SK-N-SH treated with all-trans-retinoic acid at 6 μM for 48 hours (cell line): ENCODE measurements around the gene KRT38.

ENCODE experiments used
- CREB5 ChIP-seq: fragments of 250-450 bp; sonication (Bioruptor Pico); IDR thresholded peaks from 2 replicates; pipeline ENCODE4 v1.5.1; 2020; ENCODE audit warnings: low read depth, mild to moderate bottlenecking, moderate library complexity
- CSDC2 ChIP-seq: fragments of 250-450 bp; sonication (Bioruptor Pico); IDR thresholded peaks from 2 replicates; pipeline ENCODE4 v1.5.0; 2020; ENCODE audit warnings: mild to moderate bottlenecking, moderate library complexity
- ESRRG ChIP-seq: fragments of 250-450 bp; sonication (Bioruptor Pico); IDR thresholded peaks from 2 replicates; pipeline ENCODE4 v1.6.1; 2021; ENCODE audit warnings: mild to moderate bottlenecking
- PATZ1 ChIP-seq: fragments of 250-450 bp; sonication (Bioruptor Pico); IDR thresholded peaks from 2 replicates; pipeline ENCODE4 v1.8.0; 2020; ENCODE audit warnings: mild to moderate bottlenecking, moderate library complexity, borderline replicate concordance
- POU6F1 ChIP-seq: fragments of 250-450 bp; sonication (Bioruptor Pico); IDR thresholded peaks from 2 replicates; pipeline ENCODE4 v1.8.0; 2021; ENCODE audit warnings: low read depth, mild to moderate bottlenecking, moderate library complexity, borderline replicate concordance
- TCF4 ChIP-seq: fragments of 250-450 bp; sonication (Bioruptor Pico); IDR thresholded peaks from 2 replicates; pipeline ENCODE4 v1.8.0; 2021; ENCODE audit warnings: mild to moderate bottlenecking, moderate library complexity, borderline replicate concordance
- ZFP30 ChIP-seq: fragments of 450-650 bp; formaldehyde crosslinking; IDR thresholded peaks from 2 replicates; pipeline ENCODE4 v1.5.0; 2022; ENCODE audit warnings: mild to moderate bottlenecking, moderate library complexity
- ZNF565 ChIP-seq: fragments of 450-650 bp; formaldehyde crosslinking; conservative IDR thresholded peaks from 2 replicates; pipeline ENCODE4 v1.5.0; 2020; ENCODE audit warnings: low read depth, mild to moderate bottlenecking, moderate library complexity
- ZNF70 ChIP-seq: fragments of 450-650 bp; formaldehyde crosslinking; IDR thresholded peaks from 2 replicates; pipeline ENCODE4 v1.5.0; 2020; ENCODE audit warnings: mild to moderate bottlenecking, moderate library complexity

GRCh38 chr17:41413353-41413957 is 27.3 kb downstream of the KRT38 start:
- TF ChIP-seq TCF4 (CRISPR knock-in tag) (no peak), CSDC2 (CRISPR knock-in tag) (no peak), ZFP30 (no peak), ESRRG (CRISPR knock-in tag) (no peak), CREB5 (CRISPR knock-in tag) (no peak), ZNF565 (no peak), POU6F1 (CRISPR knock-in tag) (no peak), ZNF70 (CRISPR knock-in tag) (no peak), PATZ1 (no peak)
